DOHH2 (cell line): ENCODE measurements around the gene PROK1.

Experiments
- H3F3A ChIP-seq: fragments of 200-600 bp; sonication (generic), shearing (Covaris generic); 2 replicates; pipeline ENCODE4 v1.6.0; 2016; ENCODE audit warnings: antibody characterized with exemption, mild to moderate bottlenecking; ENCODE audit not compliant: control insufficient read depth, insufficient read depth
- H3K27ac ChIP-seq: fragments of 200-600 bp; sonication (generic); 2 replicates; pipeline ENCODE4 v1.5.1; 2014; ENCODE audit warnings: low read depth, mild to moderate bottlenecking, low read length, moderate library complexity
- H3K27me3 ChIP-seq: fragments of 200-600 bp; sonication (generic); 2 replicates; pipeline ENCODE4 v1.6.1; 2014; ENCODE audit warnings: mild to moderate bottlenecking, low read length, mixed read lengths; ENCODE audit not compliant: control insufficient read depth
- H3K36me3 ChIP-seq: fragments of 200-600 bp; sonication (generic); 2 replicates; pipeline ENCODE4 v1.6.1; 2014; ENCODE audit warnings: mild to moderate bottlenecking, low read length, moderate library complexity, mixed read lengths; ENCODE audit not compliant: control insufficient read depth
- H3K4me1 ChIP-seq: fragments of 200-600 bp; sonication (generic); 2 replicates; pipeline ENCODE4 v1.6.1; 2014; ENCODE audit warnings: mild to moderate bottlenecking, low read length, mixed read lengths; ENCODE audit not compliant: control insufficient read depth
- H3K4me2 ChIP-seq: fragments of 200-600 bp; sonication (generic); 2 replicates; pipeline ENCODE4 v1.6.0; 2014; ENCODE audit warnings: mild to moderate bottlenecking, low read length, moderate library complexity
- H3K4me3 ChIP-seq: fragments of 200-600 bp; sonication (generic); 2 replicates; pipeline ENCODE4 v1.5.1; 2014; ENCODE audit warnings: mild to moderate bottlenecking, low read length, mixed read lengths
- H3K79me2 ChIP-seq: fragments of 200-600 bp; sonication (generic); 2 replicates; pipeline ENCODE4 v1.6.1; 2014; ENCODE audit warnings: mild to moderate bottlenecking, low read length, mixed read lengths; ENCODE audit not compliant: control insufficient read depth
- H3K9me2 ChIP-seq: fragments of 200-600 bp; sonication (generic); replicated peaks from 2 replicates; pipeline ENCODE4 v1.6.1; 2014; ENCODE audit warnings: mild to moderate bottlenecking, low read length, mixed read lengths; ENCODE audit not compliant: control insufficient read depth
- H3K9me3 ChIP-seq: fragments of 200-600 bp; sonication (generic); 2 replicates; pipeline ENCODE4 v1.6.1; 2014; ENCODE audit warnings: antibody characterized with exemption, low read length, mixed read lengths; ENCODE audit not compliant: control insufficient read depth, insufficient read depth
- H4K20me1 ChIP-seq: fragments of 200-600 bp; sonication (generic); 2 replicates; pipeline ENCODE4 v1.6.0; 2014; ENCODE audit warnings: low read depth, mild to moderate bottlenecking, antibody characterized with exemption, low read length, moderate library complexity; ENCODE audit not compliant: control insufficient read depth, insufficient read depth
- CTCF ChIP-seq: fragments of 200-600 bp; sonication (generic); IDR thresholded peaks from one replicate; pipeline ENCODE4 v1.5.1; 2014; ENCODE audit warnings: antibody characterized with exemption, mild to moderate bottlenecking, low read depth, low read length; ENCODE audit not compliant: poor library complexity, severe bottlenecking
- EZH2phosphoT487 ChIP-seq: fragments of 200-600 bp; sonication (generic); IDR thresholded peaks from 2 replicates; pipeline ENCODE4 v1.6.1; 2017; ENCODE audit warnings: borderline replicate concordance, mild to moderate bottlenecking, antibody characterized with exemption, low read length, moderate library complexity, mixed read lengths

PROK1 gene

GRCh38 chr1:110489973-110490542, 39.1 kb downstream of the PROK1 start:
- Histone ChIP-seq H3K9me3 (no peaks in the 10 kb centered on the region), H3K4me2 (no peak overlapping the region), H3K27me3 (no peaks in the 10 kb centered on the region; the same call in 1 of the 2 replicates), H3F3A (no peaks in the 10 kb centered on the region), H3K79me2 (no peaks in the 10 kb centered on the region), H3K36me3 (no peaks in the 10 kb centered on the region), H3K9me2 (no peaks in the 10 kb centered on the region), H3K27ac (no peak overlapping the region), H4K20me1 (no peaks in the 10 kb centered on the region), H3K4me3 (no peak overlapping the region), H3K4me1 (no peaks in the 10 kb centered on the region)
- TF ChIP-seq CTCF = no peak
- no peak for TF ChIP-seq EZH2phosphoT487

GRCh38 chr1:110490791-110491451, 40.0 kb downstream of the PROK1 start:
- no peaks in the 10 kb centered on the region; the same call in 1 of the 2 replicates for H3K27me3 ChIP-seq
- H4K20me1 ChIP-seq = no peaks in the 10 kb centered on the region
- H3K4me3 ChIP-seq = no peak overlapping the region

GRCh38 chr1:110492573-110492972, 41.6 kb downstream of the PROK1 start:
- Histone ChIP-seq H3K4me3 (no peak overlapping the region), H3K4me1 (no peaks in the 10 kb centered on the region), H3K27me3 (no peaks in the 10 kb centered on the region; the same call in 1 of the 2 replicates), H3F3A (no peaks in the 10 kb centered on the region), H3K36me3 (no peaks in the 10 kb centered on the region), H3K9me3 (no peaks in the 10 kb centered on the region), H3K79me2 (no peaks in the 10 kb centered on the region), H3K4me2 (no peak overlapping the region), H4K20me1 (no peaks in the 10 kb centered on the region), H3K27ac (no peak overlapping the region), H3K9me2 (no peaks in the 10 kb centered on the region)
- TF ChIP-seq CTCF = no peak

More at GRCh38 chr1:110490791-110491451, 40.0 kb downstream of the PROK1 start:
- TF ChIP-seq CTCF (no peak), EZH2phosphoT487 (no peak)
- H3K4me2 ChIP-seq = no peak overlapping the region
- no peak overlapping the region for H3K27ac ChIP-seq
- H3K4me1 ChIP-seq = no peaks in the 10 kb centered on the region
- no peaks in the 10 kb centered on the region for H3K9me3 ChIP-seq
- no peaks in the 10 kb centered on the region for H3F3A ChIP-seq
- H3K9me2 ChIP-seq = no peaks in the 10 kb centered on the region
- H3K36me3 ChIP-seq = no peaks in the 10 kb centered on the region
- no peaks in the 10 kb centered on the region for H3K79me2 ChIP-seq
